Measurements from ENCODE around the gene ADCYAP1R1.

ADCYAP1R1 gene

DNA sequence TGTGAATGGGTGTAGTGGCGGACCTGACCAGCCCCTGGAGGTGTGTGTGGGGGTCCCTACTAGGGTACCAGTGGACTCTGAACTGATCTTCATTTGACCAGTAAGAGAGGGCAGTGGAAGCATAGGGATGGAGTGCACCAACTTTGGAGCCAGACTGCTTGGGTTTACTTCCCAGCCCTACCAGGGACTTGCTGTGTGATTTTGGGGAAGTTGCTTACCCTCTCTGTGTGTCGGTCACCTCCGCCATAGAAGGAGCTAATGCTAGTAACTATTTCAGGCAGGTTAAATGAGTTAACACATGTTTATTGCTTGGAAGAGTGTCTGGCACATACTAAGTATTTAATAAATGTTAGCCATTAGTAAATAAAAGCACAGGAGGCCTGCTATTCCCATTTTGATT is 6.6 kb downstream of the ADCYAP1R1 start:
- DNase-seq (ENCODE audit: extremely low read depth, low read depth), result no peak
- TF ChIP-seq, protein P1, sequence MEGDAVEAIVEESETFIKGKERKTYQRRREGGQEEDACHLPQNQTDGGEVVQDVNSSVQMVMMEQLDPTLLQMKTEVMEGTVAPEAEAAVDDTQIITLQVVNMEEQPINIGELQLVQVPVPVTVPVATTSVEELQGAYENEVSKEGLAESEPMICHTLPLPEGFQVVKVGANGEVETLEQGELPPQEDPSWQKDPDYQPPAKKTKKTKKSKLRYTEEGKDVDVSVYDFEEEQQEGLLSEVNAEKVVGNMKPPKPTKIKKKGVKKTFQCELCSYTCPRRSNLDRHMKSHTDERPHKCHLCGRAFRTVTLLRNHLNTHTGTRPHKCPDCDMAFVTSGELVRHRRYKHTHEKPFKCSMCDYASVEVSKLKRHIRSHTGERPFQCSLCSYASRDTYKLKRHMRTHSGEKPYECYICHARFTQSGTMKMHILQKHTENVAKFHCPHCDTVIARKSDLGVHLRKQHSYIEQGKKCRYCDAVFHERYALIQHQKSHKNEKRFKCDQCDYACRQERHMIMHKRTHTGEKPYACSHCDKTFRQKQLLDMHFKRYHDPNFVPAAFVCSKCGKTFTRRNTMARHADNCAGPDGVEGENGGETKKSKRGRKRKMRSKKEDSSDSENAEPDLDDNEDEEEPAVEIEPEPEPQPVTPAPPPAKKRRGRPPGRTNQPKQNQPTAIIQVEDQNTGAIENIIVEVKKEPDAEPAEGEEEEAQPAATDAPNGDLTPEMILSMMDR (IDR thresholded peaks at IDR 0.05; ENCODE audit: low read depth, low read length), result no peak

DNA sequence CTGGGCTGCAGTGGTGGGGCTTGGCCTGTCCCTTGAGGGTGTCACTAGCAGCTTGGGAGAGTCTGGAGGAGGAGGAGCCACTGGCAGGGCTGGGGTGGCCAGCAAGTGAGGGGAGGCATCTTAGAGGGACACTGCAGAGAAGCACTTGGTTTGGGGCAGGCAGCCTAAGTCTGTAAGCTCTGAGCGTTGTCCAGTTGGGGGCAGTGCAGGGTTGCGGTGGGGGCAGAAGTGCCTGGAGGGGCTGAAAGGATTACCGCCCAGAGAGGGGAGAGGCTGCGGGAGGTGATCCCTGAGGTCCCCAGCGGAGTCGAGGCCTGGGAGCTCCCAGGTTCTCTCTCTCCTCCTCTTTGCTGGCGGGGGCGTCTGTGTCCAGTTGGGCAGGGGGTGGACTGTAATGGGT is 7.4 kb downstream of the ADCYAP1R1 start:
- TF ChIP-seq, protein P1 (IDR thresholded peaks at IDR 0.05; ENCODE audit: low read depth, low read length), result no peak
- no peak for DNase-seq (ENCODE audit: extremely low read depth, low read depth)

GRCh38 chr7:31061185-31061584 is 9.1 kb downstream of the ADCYAP1R1 start:
- DNase-seq (ENCODE audit: extremely low read depth, low read depth), result no peak
- TF ChIP-seq, protein P1 (IDR thresholded peaks at IDR 0.05; ENCODE audit: low read depth, low read length), result no peak

- TF ChIP-seq, protein P1 (IDR thresholded peaks at IDR 0.05; ENCODE audit: low read depth, low read length), result no peak
- no peak for DNase-seq (ENCODE audit: extremely low read depth, low read depth)
Measured at GRCh38 chr7:31062746-31063435, 10.8 kb downstream of the ADCYAP1R1 start.

DNA sequence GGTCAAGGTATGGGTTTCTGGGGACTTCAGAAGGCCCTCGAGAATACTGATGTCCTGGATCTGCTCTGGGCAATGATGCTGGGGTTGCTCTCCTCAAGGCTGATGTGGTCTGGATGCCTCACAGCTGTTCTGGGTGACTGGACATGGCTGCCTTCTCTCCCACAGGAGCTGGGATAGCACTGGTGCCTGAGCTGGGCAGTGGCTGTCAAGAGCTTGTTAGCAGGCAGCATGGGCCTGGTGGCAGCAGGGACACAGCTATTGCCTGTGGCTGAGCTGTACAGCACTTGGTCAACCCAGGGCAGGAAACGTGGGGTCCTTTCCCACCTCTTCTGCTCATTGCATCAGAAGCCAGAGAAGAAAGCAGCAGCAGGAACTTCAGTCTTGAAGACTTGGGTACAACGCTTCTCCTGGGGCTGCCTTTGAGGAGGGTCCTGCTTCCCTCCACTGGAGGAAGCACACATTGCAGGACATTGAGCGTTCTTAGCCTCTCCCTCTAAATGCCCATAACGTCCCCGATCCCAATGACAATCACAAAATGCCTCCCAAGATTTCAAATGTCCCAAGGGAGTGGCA is 13.0 kb downstream of the ADCYAP1R1 start:
- no peak for DNase-seq (ENCODE audit: extremely low read depth, low read depth)

DNA sequence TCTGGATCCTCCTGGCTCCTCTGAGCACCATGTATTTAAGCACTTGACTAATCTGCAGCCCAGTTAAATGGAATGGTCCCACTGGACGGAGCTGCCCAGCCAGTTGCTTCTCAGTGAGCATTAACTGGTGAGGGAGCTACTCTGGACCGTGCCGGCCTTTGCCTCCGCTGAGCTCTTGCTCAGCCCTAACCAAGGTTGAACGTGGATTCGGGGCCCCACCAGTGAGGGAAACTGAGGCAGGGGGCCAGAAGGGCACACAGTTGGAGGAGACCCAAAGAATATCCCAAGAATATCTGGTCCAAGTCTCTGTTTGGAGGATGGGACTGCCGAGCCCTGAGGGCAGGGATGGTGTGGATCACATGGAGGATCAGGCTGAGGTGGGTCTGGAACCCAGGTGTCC is 13.7 kb downstream of the ADCYAP1R1 start:
- TF ChIP-seq, protein P1 (IDR thresholded peaks at IDR 0.05; ENCODE audit: low read depth, low read length), result no peak
- DNase-seq (ENCODE audit: extremely low read depth, low read depth), result no peak

More for the DNA sequence above, 13.0 kb downstream of the ADCYAP1R1 start:
- TF ChIP-seq, protein P1 (IDR thresholded peaks at IDR 0.05; ENCODE audit: low read depth, low read length), result no peak

- no peak for DNase-seq (ENCODE audit: extremely low read depth, low read depth)
- TF ChIP-seq, protein P1 (IDR thresholded peaks at IDR 0.05; ENCODE audit: low read depth, low read length), result no peak
Measured at GRCh38 chr7:31066516-31067130, 14.5 kb downstream of the ADCYAP1R1 start.
